A549 (cell line): Measurements from ENCODE around the gene CEBPG. TPM values are rescaled to one million over a fixed set of nuclear protein-coding genes. Genes with fewer than 3 reads are reported as not detected.
A peak's percentile ranks its signal among the peaks of the same experiment; 100 is the strongest.

Source experiments
- ATAC-seq, 2 experiments: fragments of 200-7000 bp in 1 of 2; fragments of >200 bp in 1 of 2; cut with Nextera tagmentation in 1 of 2; cut with Tn5 transposase in 1 of 2; 3 replicates each; pipeline versions ENCODE4 v1.8.0 to v1.9.1; 2018 to 2020; ENCODE audit warnings: mild to moderate bottlenecking in 1 of 2, moderate library complexity in 1 of 2
- CTCF ChIA-PET: fragments of 300-600 bp; sonication (Branson Sonifier 250); formaldehyde crosslinking; extraction: SDS; loops from one replicate; lab custom pipeline; 2021; ENCODE audit warnings: antibody characterized with exemption, inconsistent platforms; lab: Yijun Ruan, JAX
- POLR2A ChIA-PET: fragments of 350-600 bp; formaldehyde crosslinking; extraction: SDS; loops from one replicate; lab custom pipeline; 2021; ENCODE audit warnings: antibody characterized with exemption, inconsistent platforms; lab: Yijun Ruan, JAX
- DNase-seq, 2 experiments: peaks; one replicate each; pipeline versions ENCODE4 v3.0.0 to v3.0.0-alpha.2; 2011 to 2016; ENCODE audit warnings: low read depth in 1 of 2, low spot score in 1 of 2
- FAIRE-seq: peaks from 2 replicates; lab custom pipeline; 2011; peaks lifted over from hg19 to GRCh38; lab: Jason Lieb, UNC
- H3K27ac ChIP-seq, 2 experiments: fragments of >200 bp; sonication (Bioruptor Twin); formaldehyde crosslinking; 3 replicates each; pipeline ENCODE4 v1.5.1; 2016 to 2017
- H3K4me1 ChIP-seq: fragments of >200 bp; sonication (Bioruptor Twin); formaldehyde crosslinking; 3 replicates; pipeline ENCODE4 v1.6.1; 2016
- H3K4me2 ChIP-seq: fragments of >200 bp; sonication (Bioruptor Twin); formaldehyde crosslinking; 3 replicates; pipeline ENCODE4 v1.6.1; 2016
- H3K4me3 ChIP-seq: fragments of >200 bp; sonication (Bioruptor Twin); formaldehyde crosslinking; 3 replicates; pipeline ENCODE4 v1.5.1; 2016
- H3K9me3 ChIP-seq: fragments of >200 bp; sonication (Bioruptor Twin); formaldehyde crosslinking; 3 replicates; pipeline ENCODE4 v1.6.1; 2016
- BHLHE40 ChIP-seq: IDR thresholded peaks from 2 replicates; pipeline ENCODE4 v1.6.1; 2012; ENCODE audit warnings: low read depth, low read length, inconsistent platforms
- CBX2 ChIP-seq: fragments of 200-600 bp; sonication (generic); IDR thresholded peaks from 2 replicates; pipeline ENCODE4 v1.6.1; 2016; ENCODE audit warnings: low read depth, mild to moderate bottlenecking, borderline replicate concordance
- CHD4 ChIP-seq: fragments of 200-600 bp; sonication (generic); IDR thresholded peaks from 2 replicates; pipeline ENCODE4 v1.6.1; 2016; ENCODE audit warnings: antibody characterized with exemption, mild to moderate bottlenecking, borderline replicate concordance
- EHF ChIP-seq: fragments of 250-450 bp; sonication (Bioruptor Pico); IDR thresholded peaks from 2 replicates; pipeline ENCODE4 v1.5.0; 2020; ENCODE audit warnings: mild to moderate bottlenecking
- EHMT2 ChIP-seq: fragments of 200-600 bp; sonication (generic); IDR thresholded peaks from 2 replicates; pipeline ENCODE4 v1.6.1; 2016; ENCODE audit warnings: antibody characterized with exemption, low read depth, mild to moderate bottlenecking, moderate library complexity
- EP300 ChIP-seq, 2 experiments: fragments of >200 bp; sonication (Bioruptor Twin); formaldehyde crosslinking; IDR thresholded peaks; 2 replicates in 1 of 2; 3 replicates in 1 of 2; pipeline ENCODE4 v1.6.1; 2016 to 2017
- ESRRA ChIP-seq: fragments of 150-350 bp; IDR thresholded peaks from 2 replicates; pipeline ENCODE4 v1.6.1; 2014; ENCODE audit warnings: mild to moderate bottlenecking, low read length, borderline replicate concordance
- FOSL2 ChIP-seq, 2 experiments: fragments of 450-650 bp in 1 of 2; fragments of >200 bp in 1 of 2; sonication (Bioruptor Twin) in 1 of 2; formaldehyde crosslinking; IDR thresholded peaks; 2 replicates each; pipeline versions ENCODE4 v1.5.0 to v1.6.1; 2016 to 2020; ENCODE audit warnings: mild to moderate bottlenecking in 1 of 2, moderate library complexity in 1 of 2
- HEYL ChIP-seq: fragments of 250-450 bp; sonication (Bioruptor Pico); IDR thresholded peaks from 2 replicates; pipeline ENCODE4 v1.8.0; 2021; ENCODE audit warnings: mild to moderate bottlenecking, moderate library complexity
- HOXA7 ChIP-seq: fragments of 250-450 bp; sonication (Bioruptor Pico); IDR thresholded peaks from 2 replicates; pipeline ENCODE4 v1.5.0; 2020; ENCODE audit warnings: mild to moderate bottlenecking, moderate library complexity
- HOXB13 ChIP-seq: fragments of 250-450 bp; sonication (Bioruptor Pico); IDR thresholded peaks from 2 replicates; pipeline ENCODE4 v1.5.0; 2020; ENCODE audit warnings: low read depth, mild to moderate bottlenecking, moderate library complexity
- JUNB ChIP-seq: fragments of >200 bp; sonication (Bioruptor Twin); formaldehyde crosslinking; IDR thresholded peaks from 2 replicates; pipeline ENCODE4 v1.6.1; 2016
- KDM5A ChIP-seq: fragments of 200-600 bp; sonication (generic); IDR thresholded peaks from 2 replicates; pipeline ENCODE4 v1.6.1; 2016; ENCODE audit warnings: antibody characterized with exemption, mild to moderate bottlenecking
- MAX ChIP-seq: IDR thresholded peaks from 2 replicates; pipeline ENCODE4 v1.6.1; 2012
- MAZ ChIP-seq: fragments of 150-350 bp; IDR thresholded peaks from 2 replicates; pipeline ENCODE4 v1.6.1; 2014; ENCODE audit warnings: antibody characterized with exemption, low read depth, low read length, borderline replicate concordance
- NFE2L2 ChIP-seq: fragments of 150-350 bp; conservative IDR thresholded peaks from 2 replicates; pipeline ENCODE4 v1.6.1; 2014; ENCODE audit warnings: low read length
- NPAS2 ChIP-seq: fragments of 250-450 bp; sonication (Bioruptor Pico); IDR thresholded peaks from 2 replicates; pipeline ENCODE4 v1.8.0; 2022; ENCODE audit warnings: mild to moderate bottlenecking, moderate library complexity, borderline replicate concordance
- POLR2AphosphoS2 ChIP-seq: conservative IDR thresholded peaks from 2 replicates; pipeline ENCODE4 v1.6.1; 2012; ENCODE audit warnings: low read length, improper control_type of control experiment, inconsistent platforms
- RAD21 ChIP-seq, 2 experiments: fragments of >200 bp in 1 of 2; sonication (Bioruptor Twin) in 1 of 2; formaldehyde crosslinking in 1 of 2; IDR thresholded peaks in 1 of 2; conservative IDR thresholded peaks in 1 of 2; 2 replicates in 1 of 2; 3 replicates in 1 of 2; pipeline ENCODE4 v1.6.1; 2012 to 2018; ENCODE audit warnings: inconsistent platforms in 1 of 2
- RCOR1 ChIP-seq: fragments of 150-350 bp; IDR thresholded peaks from 2 replicates; pipeline ENCODE4 v1.6.1; 2014; ENCODE audit warnings: antibody characterized with exemption, low read length, low read depth
- SMC3 ChIP-seq: fragments of >200 bp; sonication (Bioruptor Twin); formaldehyde crosslinking; IDR thresholded peaks from 3 replicates; pipeline ENCODE4 v1.6.1; 2018; ENCODE audit warnings: inconsistent platforms
- WGBS: methylation state at CpG from one replicate; pipeline ENCODE4 v1.1.6; 2017; ENCODE audit errors: missing lambda C conversion rate; 5-methylcytosine and 5-hydroxymethylcytosine counted together
- polyA plus RNA-seq, 4 experiments: library from polyadenylated mRNA; depleted of rRNA in 3 of 4; stranded (reverse); fragments of >200 nt; fragmentation: RNase III in 1 of 4; extraction: RNeasy Plus Mini Kit Qiagen cat#74134 plus additional on column Dnase treatment in 1 of 4; gene quantifications; 2 replicates in 3 of 4; 3 replicates in 1 of 4; pipeline ENCODE4 v1.2.3, GENCODE V29; 2011 to 2017
- TF ChIP-seq, protein P1 (sequence below): fragments of >200 bp; sonication (Bioruptor Twin); formaldehyde crosslinking; IDR thresholded peaks from 3 replicates; pipeline ENCODE4 v1.6.1; 2016
- TF ChIP-seq, protein P2 (sequence below): fragments of 250-450 bp; sonication (Bioruptor Pico); IDR thresholded peaks from 2 replicates; pipeline ENCODE4 v1.5.0; 2020; ENCODE audit warnings: low read depth, mild to moderate bottlenecking, moderate library complexity
- TF ChIP-seq, protein P3 (sequence below): fragments of >200 bp; sonication (Bioruptor Twin); formaldehyde crosslinking; IDR thresholded peaks from 3 replicates; pipeline ENCODE4 v1.5.1; 2016

Gene CEBPG
- polyA plus RNA-seq, 2 of the 4 experiments (the other 2 are of a cell fraction): 34.3 to 138 TPM

- no peak overlapping the region for H3K4me3 ChIP-seq
Observed at GRCh38 chr19:33416307-33417215, 43.1 kb downstream of the CEBPG start.

DNA sequence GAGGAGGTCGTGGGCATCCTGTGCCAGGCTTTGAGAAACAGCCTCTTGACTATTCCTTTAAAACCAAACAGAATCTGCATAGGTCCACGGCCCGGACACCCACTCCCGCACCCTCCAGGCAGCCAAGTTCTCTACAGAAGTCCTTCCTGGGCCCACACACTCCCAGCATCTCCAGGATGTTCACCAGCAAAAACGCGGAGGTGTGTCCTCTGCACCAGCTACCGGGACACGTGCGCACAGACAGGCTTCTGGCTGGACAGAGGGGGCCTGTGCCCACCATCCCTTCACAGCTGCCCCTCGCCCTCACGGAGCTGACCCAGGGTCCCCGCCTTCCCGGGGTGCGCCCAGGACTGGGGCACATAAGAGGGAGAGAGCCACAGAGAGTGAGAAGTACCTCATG is 44.2 kb downstream of the CEBPG start:
- Histone ChIP-seq H3K4me3 (no peak overlapping the region), H3K4me1 (no peaks in the 10 kb centered on the region), H3K4me2 (no peak overlapping the region), H3K9me3 (no peaks in the 10 kb centered on the region), H3K27ac (no peak overlapping the region)
- 78% methylated on average over 14 of the region's 14 CpGs for WGBS
- no peak for TF ChIP-seq HOXB13 (CRISPR knock-in tag)
- no peak for TF ChIP-seq HOXA7
- TF ChIP-seq POLR2AphosphoS2: no peak
- TF ChIP-seq, protein P1, sequence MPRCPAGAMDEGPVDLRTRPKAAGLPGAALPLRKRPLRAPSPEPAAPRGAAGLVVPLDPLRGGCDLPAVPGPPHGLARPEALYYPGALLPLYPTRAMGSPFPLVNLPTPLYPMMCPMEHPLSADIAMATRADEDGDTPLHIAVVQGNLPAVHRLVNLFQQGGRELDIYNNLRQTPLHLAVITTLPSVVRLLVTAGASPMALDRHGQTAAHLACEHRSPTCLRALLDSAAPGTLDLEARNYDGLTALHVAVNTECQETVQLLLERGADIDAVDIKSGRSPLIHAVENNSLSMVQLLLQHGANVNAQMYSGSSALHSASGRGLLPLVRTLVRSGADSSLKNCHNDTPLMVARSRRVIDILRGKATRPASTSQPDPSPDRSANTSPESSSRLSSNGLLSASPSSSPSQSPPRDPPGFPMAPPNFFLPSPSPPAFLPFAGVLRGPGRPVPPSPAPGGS: no peak
- no peak for TF ChIP-seq EHF (CRISPR knock-in tag)
- TF ChIP-seq MAX: no peak
- no peak for TF ChIP-seq RCOR1
- no peak for TF ChIP-seq EP300 (IDR thresholded peaks at IDR 0.05)
- TF ChIP-seq ESRRA: no peak
- TF ChIP-seq JUNB: no peak
- no peak for TF ChIP-seq CBX2
- TF ChIP-seq, protein P2, sequence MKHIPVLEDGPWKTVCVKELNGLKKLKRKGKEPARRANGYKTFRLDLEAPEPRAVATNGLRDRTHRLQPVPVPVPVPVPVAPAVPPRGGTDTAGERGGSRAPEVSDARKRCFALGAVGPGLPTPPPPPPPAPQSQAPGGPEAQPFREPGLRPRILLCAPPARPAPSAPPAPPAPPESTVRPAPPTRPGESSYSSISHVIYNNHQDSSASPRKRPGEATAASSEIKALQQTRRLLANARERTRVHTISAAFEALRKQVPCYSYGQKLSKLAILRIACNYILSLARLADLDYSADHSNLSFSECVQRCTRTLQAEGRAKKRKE (CRISPR knock-in tag): no peak
- no peak for TF ChIP-seq HEYL (CRISPR knock-in tag)
- TF ChIP-seq KDM5A: no peak
- TF ChIP-seq NPAS2: no peak
- no peak for TF ChIP-seq MAZ
- no peak for TF ChIP-seq EHMT2
- no peak for TF ChIP-seq BHLHE40
- POLR2A ChIA-PET: no interaction called here
- no peak for DNase-seq
- CTCF ChIA-PET: interaction anchor here (0.7 to 35.6 kb wide), 14 partner anchors 12 to 740 kb away, joined by 3 to 1493 read pairs (median 15); partner anchors contain the start of gene CEBPA
- FAIRE-seq: no peak
- no peak for ATAC-seq

More at GRCh38 chr19:33416307-33417215, 43.1 kb downstream of the CEBPG start:
- DNase-seq: peak; percentile 84 to 99
- FAIRE-seq: peak; percentile 23
- no peaks in the 10 kb centered on the region for H3K9me3 ChIP-seq
- H3K4me2 ChIP-seq: peak overlapping the region; percentile 57
- POLR2A ChIA-PET: interaction anchor here (0.8 kb wide), 1 partner anchor 43 kb away, joined by 3 read pairs; the partner anchor contains the start of gene CEBPG
- TF ChIP-seq CHD4 (no peak), RCOR1 (no peak), EHMT2 (no peak), SMC3 (peak; percentile 88), NFE2L2 (no peak), EHF (CRISPR knock-in tag) (no peak), FOSL2 (IDR thresholded peaks at IDR 0.05) (no peak), FOSL2 (CRISPR knock-in tag; IDR thresholded peaks at IDR 0.05) (peak; percentile 70; the same call in 1 of the 2 replicates), BHLHE40 (peak; percentile 14; the same call in 1 of the 2 replicates), RAD21 (conservative IDR thresholded peaks at IDR 0.05 in 1 of 2, IDR thresholded peaks at IDR 0.05 in 1 of 2) (peak; percentile 85 to 91)
- TF ChIP-seq, protein P3, sequence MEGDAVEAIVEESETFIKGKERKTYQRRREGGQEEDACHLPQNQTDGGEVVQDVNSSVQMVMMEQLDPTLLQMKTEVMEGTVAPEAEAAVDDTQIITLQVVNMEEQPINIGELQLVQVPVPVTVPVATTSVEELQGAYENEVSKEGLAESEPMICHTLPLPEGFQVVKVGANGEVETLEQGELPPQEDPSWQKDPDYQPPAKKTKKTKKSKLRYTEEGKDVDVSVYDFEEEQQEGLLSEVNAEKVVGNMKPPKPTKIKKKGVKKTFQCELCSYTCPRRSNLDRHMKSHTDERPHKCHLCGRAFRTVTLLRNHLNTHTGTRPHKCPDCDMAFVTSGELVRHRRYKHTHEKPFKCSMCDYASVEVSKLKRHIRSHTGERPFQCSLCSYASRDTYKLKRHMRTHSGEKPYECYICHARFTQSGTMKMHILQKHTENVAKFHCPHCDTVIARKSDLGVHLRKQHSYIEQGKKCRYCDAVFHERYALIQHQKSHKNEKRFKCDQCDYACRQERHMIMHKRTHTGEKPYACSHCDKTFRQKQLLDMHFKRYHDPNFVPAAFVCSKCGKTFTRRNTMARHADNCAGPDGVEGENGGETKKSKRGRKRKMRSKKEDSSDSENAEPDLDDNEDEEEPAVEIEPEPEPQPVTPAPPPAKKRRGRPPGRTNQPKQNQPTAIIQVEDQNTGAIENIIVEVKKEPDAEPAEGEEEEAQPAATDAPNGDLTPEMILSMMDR: peak; percentile 98
- 56% methylated on average over 27 of the region's 27 CpGs for WGBS
- no peak overlapping the region for H3K27ac ChIP-seq
- ATAC-seq: peak; percentile 64 to 92
- CTCF ChIA-PET: interaction anchor here (0.6 to 35.6 kb wide), 89 partner anchors 13 to 1701 kb away, joined by 3 to 1493 read pairs (median 4); partner anchors contain the start of genes CEBPA and PEPD
- no peaks in the 10 kb centered on the region for H3K4me1 ChIP-seq
